Mesendoderm (in vitro differentiated cells): ENCODE measurements around the gene TLE4.

Experiments used
- DNase-seq: peaks from one replicate; pipeline ENCODE4 v3.0.0; 2013
- H2AK5ac ChIP-seq: 2 replicates; pipeline ENCODE4 v1.6.1; 2013; ENCODE audit warnings: low read length, inconsistent platforms
- H2BK120ac ChIP-seq: 2 replicates; pipeline ENCODE4 v1.6.1; 2013; ENCODE audit warnings: low read depth, mild to moderate bottlenecking, low read length, moderate library complexity, mixed read lengths
- H2BK15ac ChIP-seq: replicated peaks from 2 replicates; pipeline ENCODE4 v1.6.1; 2013; ENCODE audit warnings: low read depth, mild to moderate bottlenecking, moderate library complexity
- H2BK5ac ChIP-seq: 2 replicates; pipeline ENCODE4 v1.6.1; 2013; ENCODE audit warnings: low read length, inconsistent platforms
- H3K18ac ChIP-seq: 2 replicates; pipeline ENCODE4 v1.6.1; 2013; ENCODE audit warnings: mild to moderate bottlenecking, low read length, mixed read lengths
- H3K23ac ChIP-seq: one replicate; pipeline ENCODE4 v1.6.1; 2013; ENCODE audit warnings: low read length
- H3K27ac ChIP-seq: 2 replicates; pipeline ENCODE4 v1.5.1; 2013; ENCODE audit warnings: low read depth, mild to moderate bottlenecking, inconsistent platforms, low read length, moderate library complexity
- H3K27me3 ChIP-seq: 2 replicates; pipeline ENCODE4 v1.6.1; 2013; ENCODE audit warnings: low read length, control low read depth, mild to moderate bottlenecking, inconsistent platforms; ENCODE audit not compliant: insufficient read depth, poor library complexity
- H3K36me3 ChIP-seq: 2 replicates; pipeline ENCODE4 v1.6.1; 2013; ENCODE audit warnings: low read length, inconsistent platforms; ENCODE audit not compliant: control insufficient read depth, insufficient read depth
- H3K4ac ChIP-seq: one replicate; pipeline ENCODE4 v1.6.1; 2013; ENCODE audit warnings: low read depth, mild to moderate bottlenecking, low read length, moderate library complexity
- H3K4me1 ChIP-seq: 2 replicates; pipeline ENCODE4 v1.6.1; 2013; ENCODE audit warnings: low read depth, low read length, inconsistent platforms; ENCODE audit not compliant: control insufficient read depth
- H3K4me2 ChIP-seq: 2 replicates; pipeline ENCODE4 v1.6.1; 2013; ENCODE audit warnings: low read length
- H3K4me3 ChIP-seq: 2 replicates; pipeline ENCODE4 v1.5.1; 2013; ENCODE audit warnings: mild to moderate bottlenecking, low read length
- H3K56ac ChIP-seq: one replicate; pipeline ENCODE4 v1.6.1; 2013; ENCODE audit warnings: low read length
- H3K79me1 ChIP-seq: 2 replicates; pipeline ENCODE4 v1.6.1; 2013; ENCODE audit warnings: low read length, inconsistent platforms
- H3K79me2 ChIP-seq: 2 replicates; pipeline ENCODE4 v1.6.1; 2013; ENCODE audit warnings: mild to moderate bottlenecking, low read length; ENCODE audit not compliant: control insufficient read depth, insufficient read depth
- H3K9ac ChIP-seq: 2 replicates; pipeline ENCODE4 v1.6.1; 2013; ENCODE audit warnings: low read length, inconsistent platforms
- H4K5ac ChIP-seq: one replicate; pipeline ENCODE4 v1.6.1; 2013; ENCODE audit warnings: low read length
- H4K8ac ChIP-seq: one replicate; pipeline ENCODE4 v1.6.1; 2013; ENCODE audit warnings: low read depth, mild to moderate bottlenecking, control low read depth, low read length, moderate library complexity
- WGBS: extraction: QIAGEN DNeasy Blood & Tissue Kit; methylation state at CpG from one replicate; pipeline ENCODE4 v1.1.7; 2013; ENCODE audit warnings: low lambda C conversion rate, missing lambda C conversion rate; ENCODE audit not compliant: insufficient coverage; ENCODE audit errors: extremely low coverage; 5-methylcytosine and 5-hydroxymethylcytosine counted together

The TLE4 gene

GRCh38 chr9:79692857-79693571, 121.2 kb downstream of the TLE4 start:
- Histone ChIP-seq H3K36me3 (no peaks in the 10 kb centered on the region), H3K79me1 (peaks cover 2% of the 10 kb centered on the region), H4K5ac (no peak overlapping the region), H3K56ac (no peak overlapping the region), H4K8ac (no peak overlapping the region), H3K4me2 (no peak overlapping the region), H2AK5ac (no peak overlapping the region), H3K23ac (no peak overlapping the region), H3K9ac (no peak overlapping the region), H3K4me1 (peaks cover 12% of the 10 kb centered on the region), H3K4ac (no peak overlapping the region), H2BK15ac (no peak overlapping the region), H3K27me3 (no peaks in the 10 kb centered on the region), H2BK5ac (no peak overlapping the region), H3K18ac (no peak overlapping the region), H3K4me3 (no peak overlapping the region), H3K27ac (no peak overlapping the region), H2BK120ac (no peak overlapping the region), H3K79me2 (no peaks in the 10 kb centered on the region)
- no CpG with 5 or more reads among the region's 7 CpGs for WGBS
- DNase-seq = peak; percentile 66

GRCh38 chr9:79693750-79694149, 122.0 kb downstream of the TLE4 start:
- Histone ChIP-seq H3K4ac (no peak overlapping the region), H3K9ac (no peak overlapping the region), H2BK5ac (no peak overlapping the region), H3K4me1 (peaks cover 12% of the 10 kb centered on the region), H3K79me2 (no peaks in the 10 kb centered on the region), H3K27me3 (no peaks in the 10 kb centered on the region), H4K5ac (no peak overlapping the region), H3K36me3 (no peaks in the 10 kb centered on the region), H3K23ac (no peak overlapping the region), H4K8ac (no peak overlapping the region), H3K79me1 (peaks cover 2% of the 10 kb centered on the region), H2AK5ac (no peak overlapping the region), H3K4me3 (no peak overlapping the region), H3K27ac (no peak overlapping the region), H2BK15ac (no peak overlapping the region), H2BK120ac (no peak overlapping the region), H3K18ac (no peak overlapping the region), H3K4me2 (no peak overlapping the region), H3K56ac (no peak overlapping the region)
- WGBS = no CpG with 5 or more reads among the region's 5 CpGs
- no peak for DNase-seq

- Histone ChIP-seq H2BK5ac (no peak overlapping the region), H3K4ac (no peak overlapping the region), H2BK15ac (no peak overlapping the region), H4K5ac (no peak overlapping the region), H3K27me3 (no peaks in the 10 kb centered on the region), H2BK120ac (no peak overlapping the region), H3K4me2 (no peak overlapping the region), H3K79me2 (no peaks in the 10 kb centered on the region), H3K4me3 (no peak overlapping the region), H3K9ac (no peak overlapping the region), H3K27ac (no peak overlapping the region), H3K79me1 (peaks cover 2% of the 10 kb centered on the region), H3K23ac (no peak overlapping the region), H3K36me3 (no peaks in the 10 kb centered on the region), H4K8ac (no peak overlapping the region), H2AK5ac (no peak overlapping the region), H3K18ac (peak overlapping the region; percentile 51), H3K4me1 (peaks cover 12% of the 10 kb centered on the region), H3K56ac (no peak overlapping the region)
- DNase-seq = no peak
- no CpG with 5 or more reads among the region's 2 CpGs for WGBS
Measured at GRCh38 chr9:79694208-79694607, 122.4 kb downstream of the TLE4 start.

GRCh38 chr9:79694676-79695400, 123.1 kb downstream of the TLE4 start:
- Histone ChIP-seq H3K4me3 (no peak overlapping the region), H3K18ac (no peak overlapping the region), H2BK15ac (no peak overlapping the region), H3K27ac (no peak overlapping the region), H3K79me1 (peaks cover 5% of the 10 kb centered on the region), H3K27me3 (no peaks in the 10 kb centered on the region), H3K36me3 (no peaks in the 10 kb centered on the region), H2BK5ac (no peak overlapping the region), H3K4me2 (no peak overlapping the region), H3K4ac (no peak overlapping the region), H3K56ac (no peak overlapping the region), H4K5ac (no peak overlapping the region), H3K9ac (no peak overlapping the region), H3K4me1 (peaks cover 12% of the 10 kb centered on the region), H3K23ac (no peak overlapping the region), H3K79me2 (no peaks in the 10 kb centered on the region), H4K8ac (no peak overlapping the region), H2BK120ac (no peak overlapping the region), H2AK5ac (no peak overlapping the region)
- no CpG with 5 or more reads among the region's 1 CpG for WGBS
- DNase-seq = peak; percentile 85

GRCh38 chr9:79695531-79696175, 123.9 kb downstream of the TLE4 start:
- peaks cover 12% of the 10 kb centered on the region for H3K4me1 ChIP-seq
- no peak overlapping the region for H3K4ac ChIP-seq
- no peak overlapping the region for H3K4me3 ChIP-seq
- H4K5ac ChIP-seq = no peak overlapping the region
- H2AK5ac ChIP-seq = no peak overlapping the region
- H3K18ac ChIP-seq = no peak overlapping the region
- peaks cover 5% of the 10 kb centered on the region for H3K79me1 ChIP-seq
- H4K8ac ChIP-seq = no peak overlapping the region
- H3K27me3 ChIP-seq = no peaks in the 10 kb centered on the region
- WGBS = no CpG with 5 or more reads among the region's 6 CpGs
- no peaks in the 10 kb centered on the region for H3K79me2 ChIP-seq
- no peak for DNase-seq
- no peak overlapping the region for H2BK120ac ChIP-seq
- no peak overlapping the region for H2BK15ac ChIP-seq
- H3K23ac ChIP-seq = no peak overlapping the region
- no peak overlapping the region for H2BK5ac ChIP-seq
- H3K9ac ChIP-seq = no peak overlapping the region
- no peaks in the 10 kb centered on the region for H3K36me3 ChIP-seq
- H3K4me2 ChIP-seq = no peak overlapping the region
- H3K27ac ChIP-seq = no peak overlapping the region
- no peak overlapping the region for H3K56ac ChIP-seq
